ENCODE data around the gene CDK11A.

DNA sequence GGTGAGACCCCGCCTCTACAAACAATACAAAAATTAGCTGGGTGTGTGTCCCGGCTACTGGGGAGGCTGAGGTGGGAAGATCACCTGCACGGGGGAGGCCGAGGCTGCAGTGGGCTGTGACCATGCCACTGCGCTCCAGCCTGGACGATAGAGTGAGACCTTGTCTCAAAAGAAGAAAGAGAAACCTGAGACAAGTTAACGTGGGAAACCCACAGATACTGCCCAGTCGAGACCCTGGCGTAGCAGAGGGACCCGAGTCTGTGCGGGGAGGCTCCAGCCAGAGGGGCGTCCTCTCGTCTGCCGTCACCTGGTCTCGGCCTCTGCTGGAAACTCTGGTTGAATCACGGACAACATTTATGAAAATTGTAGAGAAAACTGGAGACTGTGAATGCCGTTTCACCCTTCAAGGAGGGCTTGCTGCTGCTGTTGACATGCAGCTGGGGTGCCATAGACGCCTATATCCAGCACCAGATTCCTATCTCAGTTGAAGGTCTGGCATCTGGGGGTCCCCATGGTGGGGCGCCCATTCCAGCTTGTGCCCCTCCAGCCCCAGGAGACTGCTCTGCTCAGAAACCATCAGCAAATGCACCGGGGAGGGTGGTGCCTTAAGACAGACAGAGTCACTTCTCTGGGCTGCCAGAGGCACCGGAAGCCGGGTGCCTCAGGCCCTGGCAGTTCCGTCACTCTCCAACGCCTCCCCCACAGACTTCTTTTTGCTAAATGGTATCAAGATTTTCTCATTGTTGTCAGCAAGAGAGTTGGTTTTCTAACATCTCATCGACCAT, 51.8 kb downstream of the CDK11A start:
- TF ChIP-seq CTBP1 (IDR thresholded peaks at IDR 0.05; ENCODE audit: borderline replicate concordance) (no peak), BHLHE40 (IDR thresholded peaks at IDR 0.05; ENCODE audit: borderline replicate concordance) (no peak), NFRKB (IDR thresholded peaks at IDR 0.05) (no peak), ELF4 (IDR thresholded peaks at IDR 0.05) (no peak), SP1 (IDR thresholded peaks at IDR 0.05) (no peak), TARDBP (IDR thresholded peaks at IDR 0.05) (no peak), SUZ12 (IDR thresholded peaks at IDR 0.05) (no peak), ARNT (IDR thresholded peaks at IDR 0.05) (no peak), L3MBTL2 (conservative IDR thresholded peaks at IDR 0.05) (no peak), ZNF384 (IDR thresholded peaks at IDR 0.05) (no peak), FOXA1 (IDR thresholded peaks at IDR 0.05) (no peak), LEF1 (IDR thresholded peaks at IDR 0.05; ENCODE audit: borderline replicate concordance) (no peak), FOXK2 (IDR thresholded peaks at IDR 0.05) (no peak)
- TF ChIP-seq, protein P1, sequence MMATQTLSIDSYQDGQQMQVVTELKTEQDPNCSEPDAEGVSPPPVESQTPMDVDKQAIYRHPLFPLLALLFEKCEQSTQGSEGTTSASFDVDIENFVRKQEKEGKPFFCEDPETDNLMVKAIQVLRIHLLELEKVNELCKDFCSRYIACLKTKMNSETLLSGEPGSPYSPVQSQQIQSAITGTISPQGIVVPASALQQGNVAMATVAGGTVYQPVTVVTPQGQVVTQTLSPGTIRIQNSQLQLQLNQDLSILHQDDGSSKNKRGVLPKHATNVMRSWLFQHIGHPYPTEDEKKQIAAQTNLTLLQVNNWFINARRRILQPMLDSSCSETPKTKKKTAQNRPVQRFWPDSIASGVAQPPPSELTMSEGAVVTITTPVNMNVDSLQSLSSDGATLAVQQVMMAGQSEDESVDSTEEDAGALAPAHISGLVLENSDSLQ (IDR thresholded peaks at IDR 0.05): no peak
